Parathyroid adenoma (tissue), 2 donors: ENCODE measurements around the gene GK2.

Experiments
- H2AFZ ChIP-seq: fragments of 300-600 bp; sonication (generic); one replicate; pipeline ENCODE4 v1.7.0; 2017; ENCODE audit warnings: antibody characterized with exemption, mild to moderate bottlenecking
- H3K27ac ChIP-seq: fragments of 300-600 bp; sonication (generic); one replicate; pipeline ENCODE4 v1.7.0; 2017
- H3K27me3 ChIP-seq: fragments of 300-600 bp; sonication (generic); one replicate; pipeline ENCODE4 v1.7.0; 2017; ENCODE audit warnings: low read length; ENCODE audit not compliant: control insufficient read depth, insufficient read depth
- H3K36me3 ChIP-seq: fragments of 300-600 bp; sonication (generic); one replicate; pipeline ENCODE4 v1.7.0; 2017; ENCODE audit warnings: low read length; ENCODE audit not compliant: control insufficient read depth, insufficient read depth
- H3K4me1 ChIP-seq: fragments of 300-600 bp; sonication (generic); one replicate; pipeline ENCODE4 v1.7.0; 2017; ENCODE audit warnings: control low read depth
- H3K4me2 ChIP-seq: fragments of 300-600 bp; sonication (generic); one replicate; pipeline ENCODE4 v1.7.0; 2017; ENCODE audit warnings: low read length
- H3K4me3 ChIP-seq: fragments of 300-600 bp; sonication (generic); one replicate; pipeline ENCODE4 v1.7.0; 2017; ENCODE audit warnings: low read depth, low read length
- H3K79me2 ChIP-seq: fragments of 300-600 bp; sonication (generic); one replicate; pipeline ENCODE4 v1.7.0; 2017; ENCODE audit warnings: control low read depth
- H3K9ac ChIP-seq: fragments of 300-600 bp; sonication (generic); one replicate; pipeline ENCODE4 v1.7.0; 2017; ENCODE audit warnings: mild to moderate bottlenecking
- H3K9me3 ChIP-seq: fragments of 300-600 bp; sonication (generic); one replicate; pipeline ENCODE4 v1.7.0; 2017; ENCODE audit warnings: low read length; ENCODE audit not compliant: control insufficient read depth
- CTCF ChIP-seq: fragments of 300-600 bp; sonication (generic); IDR thresholded peaks from one replicate; pipeline ENCODE4 v1.7.0; 2017; ENCODE audit warnings: antibody characterized with exemption, mild to moderate bottlenecking
- donor health status: primary hyperparathyroidism.

Gene GK2

GRCh38 chr4:79370026-79370425 lies 38.0 kb downstream of the GK2 start:
- no peak overlapping the region for H3K4me2 ChIP-seq
- no peaks in the 10 kb centered on the region for H3K9me3 ChIP-seq
- no peaks in the 10 kb centered on the region for H3K27me3 ChIP-seq
- no peak overlapping the region for H3K27ac ChIP-seq
- TF ChIP-seq CTCF = no peak
- H2AFZ ChIP-seq = no peak overlapping the region
- H3K79me2 ChIP-seq = no peaks in the 10 kb centered on the region
- no peak overlapping the region for H3K9ac ChIP-seq
- H3K36me3 ChIP-seq = no peaks in the 10 kb centered on the region
- no peaks in the 10 kb centered on the region for H3K4me1 ChIP-seq
- H3K4me3 ChIP-seq = no peak overlapping the region

GRCh38 chr4:79367096-79367495 lies 40.9 kb downstream of the GK2 start:
- Histone ChIP-seq H3K27ac (no peak overlapping the region), H3K4me2 (no peak overlapping the region), H2AFZ (no peak overlapping the region), H3K79me2 (no peaks in the 10 kb centered on the region), H3K27me3 (no peaks in the 10 kb centered on the region), H3K4me3 (no peak overlapping the region), H3K9ac (no peak overlapping the region), H3K36me3 (no peaks in the 10 kb centered on the region), H3K9me3 (no peaks in the 10 kb centered on the region), H3K4me1 (no peaks in the 10 kb centered on the region)
- TF ChIP-seq CTCF = no peak

GRCh38 chr4:79366422-79366821 lies 41.6 kb downstream of the GK2 start:
- no peaks in the 10 kb centered on the region for H3K36me3 ChIP-seq
- no peak for TF ChIP-seq CTCF
- no peak overlapping the region for H2AFZ ChIP-seq
- H3K9ac ChIP-seq = no peak overlapping the region
- H3K4me3 ChIP-seq = no peak overlapping the region
- no peaks in the 10 kb centered on the region for H3K9me3 ChIP-seq
- no peak overlapping the region for H3K27ac ChIP-seq
- no peaks in the 10 kb centered on the region for H3K27me3 ChIP-seq
- H3K4me1 ChIP-seq = no peaks in the 10 kb centered on the region
- H3K79me2 ChIP-seq = no peaks in the 10 kb centered on the region
- H3K4me2 ChIP-seq = no peak overlapping the region

GRCh38 chr4:79364061-79364460 lies 44.0 kb downstream of the GK2 start:
- Histone ChIP-seq H3K36me3 (no peaks in the 10 kb centered on the region), H3K4me3 (no peak overlapping the region), H3K79me2 (no peaks in the 10 kb centered on the region), H3K4me2 (no peak overlapping the region), H3K27ac (no peak overlapping the region), H3K9me3 (no peaks in the 10 kb centered on the region), H2AFZ (no peak overlapping the region), H3K27me3 (no peaks in the 10 kb centered on the region), H3K9ac (no peak overlapping the region), H3K4me1 (no peaks in the 10 kb centered on the region)
- TF ChIP-seq CTCF = no peak

GRCh38 chr4:79362626-79363025 lies 45.4 kb downstream of the GK2 start:
- Histone ChIP-seq H3K9me3 (no peaks in the 10 kb centered on the region), H3K27ac (no peak overlapping the region), H2AFZ (no peak overlapping the region), H3K9ac (no peak overlapping the region), H3K4me3 (no peak overlapping the region), H3K27me3 (no peaks in the 10 kb centered on the region), H3K79me2 (no peaks in the 10 kb centered on the region), H3K4me1 (no peaks in the 10 kb centered on the region), H3K36me3 (no peaks in the 10 kb centered on the region), H3K4me2 (no peak overlapping the region)
- no peak for TF ChIP-seq CTCF
